Keratinocyte (primary cell): ENCODE results near the gene TMEM38A. TPM values are rescaled to one million over a fixed set of nuclear protein-coding genes. Genes with fewer than 3 reads are reported as not detected.
A peak's percentile ranks its signal among the peaks of the same experiment; 100 is the strongest.

ENCODE experiments used
- DNase-seq: peaks from one replicate; pipeline ENCODE4 v3.0.0-alpha.2; 2011; ENCODE audit warnings: low read depth, missing footprints, low spot score
- FAIRE-seq: peaks from 2 replicates; lab custom pipeline; 2011; peaks lifted over from hg19 to GRCh38; lab: Jason Lieb, UNC
- H2AFZ ChIP-seq: 2 replicates; pipeline ENCODE4 v1.6.0; 2012; ENCODE audit warnings: low read length, control low read depth, inconsistent platforms; ENCODE audit not compliant: control insufficient read depth
- H3K27ac ChIP-seq: 2 replicates; pipeline ENCODE4 v1.5.1; 2011; ENCODE audit warnings: low read length; ENCODE audit not compliant: control insufficient read depth, insufficient read depth
- H3K27me3 ChIP-seq: 3 replicates; pipeline ENCODE4 v1.6.0; 2011; ENCODE audit warnings: low read length; ENCODE audit not compliant: control insufficient read depth, insufficient read depth; ENCODE audit errors: extremely low read depth
- H3K36me3 ChIP-seq, 2 experiments: 2 replicates in 1 of 2; 3 replicates in 1 of 2; pipeline ENCODE4 v1.5.1; 2011; ENCODE audit warnings: low read length in 2 of 2, mild to moderate bottlenecking in 1 of 2; ENCODE audit not compliant: control insufficient read depth in 2 of 2, insufficient read depth in 2 of 2; ENCODE audit errors: extremely low read depth in 1 of 2
- H3K4me1 ChIP-seq: 3 replicates; pipeline ENCODE4 v1.5.1; 2011; ENCODE audit warnings: low read length; ENCODE audit not compliant: control insufficient read depth, insufficient read depth; ENCODE audit errors: extremely low read depth
- H3K4me2 ChIP-seq: 3 replicates; pipeline ENCODE4 v1.6.0; 2011; ENCODE audit warnings: low read depth, low read length; ENCODE audit not compliant: control insufficient read depth, insufficient read depth; ENCODE audit errors: extremely low read depth
- H3K4me3 ChIP-seq, 3 experiments: fragments of 200-600 bp in 1 of 3; sonication (generic) in 1 of 3; 2 replicates in 2 of 3; 3 replicates in 1 of 3; pipeline ENCODE4 v1.5.1; 2011 to 2016; ENCODE audit warnings: low read length in 3 of 3, mild to moderate bottlenecking in 3 of 3, control low read depth in 2 of 3, inconsistent platforms in 1 of 3, low read depth in 1 of 3, mixed read lengths in 1 of 3, mixed run types in 1 of 3, moderate library complexity in 1 of 3; ENCODE audit not compliant: control insufficient read depth in 2 of 3, insufficient read depth in 2 of 3; ENCODE audit errors: extremely low read depth in 1 of 3
- H3K79me2 ChIP-seq: 2 replicates; pipeline ENCODE4 v1.6.0; 2012; ENCODE audit warnings: low read length; ENCODE audit not compliant: control insufficient read depth, insufficient read depth
- H3K9ac ChIP-seq: 3 replicates; pipeline ENCODE4 v1.6.0; 2011; ENCODE audit warnings: low read length; ENCODE audit not compliant: control insufficient read depth, insufficient read depth; ENCODE audit errors: extremely low read depth
- H3K9me1 ChIP-seq: 3 replicates; pipeline ENCODE4 v1.6.0; 2011; ENCODE audit warnings: low read length; ENCODE audit not compliant: control insufficient read depth, insufficient read depth; ENCODE audit errors: extremely low read depth
- H3K9me3 ChIP-seq: 2 replicates; pipeline ENCODE4 v1.5.1; 2012; ENCODE audit warnings: low read depth, low read length; ENCODE audit not compliant: control insufficient read depth
- H4K20me1 ChIP-seq: 3 replicates; pipeline ENCODE4 v1.6.0; 2011; ENCODE audit warnings: low read length; ENCODE audit not compliant: control insufficient read depth, insufficient read depth; ENCODE audit errors: extremely low read depth
- CTCF ChIP-seq, 3 experiments: IDR thresholded peaks in 1 of 3; conservative IDR thresholded peaks in 1 of 3; optimal IDR thresholded peaks in 1 of 3; 2 replicates in 2 of 3; 3 replicates in 1 of 3; pipeline versions ENCODE3 to v1.5.1; 2011; ENCODE audit warnings: low read length in 3 of 3, mild to moderate bottlenecking in 3 of 3, moderate library complexity in 2 of 3, control low read depth in 1 of 3, inconsistent platforms in 1 of 3; ENCODE audit not compliant: insufficient read depth in 2 of 3; ENCODE audit errors: extremely low read depth in 1 of 3
- EZH2 ChIP-seq: IDR thresholded peaks from one replicate; pipeline ENCODE4 v1.6.1; 2012; ENCODE audit warnings: inconsistent platforms, mild to moderate bottlenecking, low read length, moderate library complexity
- dilution Hi-C: fragments of 300-500 bp; cut with MboI; formaldehyde crosslinking; loops from one replicate; pipeline ENCODE4 v1.7.0; 2020; ENCODE audit warnings: low sequenced_read_pairs; ENCODE audit not compliant: extremely low pct_ligation_motif_present
- polyA plus RNA-seq, 5 experiments: library from polyadenylated mRNA; depleted of rRNA in 3 of 5; stranded (reverse) in 3 of 5; stranded (forward) in 1 of 5; unstranded in 1 of 5; fragments of >200 nt; gene quantifications; 1 replicate in 1 of 5; 2 replicates in 3 of 5; 3 replicates in 1 of 5; pipeline versions ENCODE4 v1.2.1 to v1.2.3, GENCODE V29; 2011 to 2012; ENCODE audit warnings: missing spikeins in 2 of 5, low read depth in 1 of 5, low replicate concordance in 1 of 5

The TMEM38A gene
- polyA plus RNA-seq, 1 donor (not counting 4 experiments of a cell fraction or from before 2014, with no cell fraction given), result 2.5 TPM

GRCh38 chr19:16657384-16657783 is 3.6 kb upstream of the TMEM38A start:
- Histone ChIP-seq H3K9ac (no peak overlapping the region), H3K9me1 (no peaks in the 10 kb centered on the region), H3K4me3 (no peak overlapping the region), H3K4me1 (peaks cover 10% of the 10 kb centered on the region), H3K36me3 (peaks cover 33 to 39% of the 10 kb centered on the region in 2 experiments), H3K4me2 (no peak overlapping the region), H4K20me1 (peaks cover 5% of the 10 kb centered on the region), H3K27me3 (peaks cover 5% of the 10 kb centered on the region), H2AFZ (no peak overlapping the region), H3K27ac (no peak overlapping the region), H3K79me2 (peaks cover 47% of the 10 kb centered on the region), H3K9me3 (no peaks in the 10 kb centered on the region)
- dilution Hi-C loops, result no loop called here
- no peak for FAIRE-seq
- TF ChIP-seq CTCF (optimal IDR thresholded peaks at IDR 0.05 in 1 of 3, IDR thresholded peaks at IDR 0.05 in 1 of 3, conservative IDR thresholded peaks at IDR 0.05 in 1 of 3; ENCODE audit: extremely low read depth in 1 of 3, insufficient read depth in 2 of 3, low read length in 3 of 3) (no peak), EZH2 (no peak)
- no peak for DNase-seq

DNA sequence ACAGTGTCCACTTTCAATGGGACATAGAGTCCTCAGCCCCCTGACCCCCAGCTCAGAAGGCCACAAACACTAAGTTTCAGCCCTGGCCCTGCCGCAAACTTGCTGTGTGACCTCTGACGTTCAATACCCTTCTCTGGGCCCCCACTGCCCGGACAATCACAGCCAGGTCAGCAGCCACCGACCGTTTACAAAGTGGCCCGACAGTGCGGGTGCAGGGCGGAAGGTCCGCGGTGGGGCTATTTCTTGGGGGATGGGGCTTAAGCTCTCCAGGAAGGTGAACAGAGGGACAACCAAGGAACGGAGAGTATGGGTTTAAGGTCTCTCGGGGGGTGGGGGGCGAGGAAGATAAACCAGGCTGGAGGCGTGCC is 1.5 kb upstream of the TMEM38A start:
- H3K9me3 ChIP-seq, result no peaks in the 10 kb centered on the region
- no peak overlapping the region for H2AFZ ChIP-seq
- TF ChIP-seq EZH2 (no peak), CTCF (optimal IDR thresholded peaks at IDR 0.05 in 1 of 3, IDR thresholded peaks at IDR 0.05 in 1 of 3, conservative IDR thresholded peaks at IDR 0.05 in 1 of 3; ENCODE audit: extremely low read depth in 1 of 3, insufficient read depth in 2 of 3, low read length in 3 of 3) (no peak)
- H3K36me3 ChIP-seq, result peaks cover 20 to 21% of the 10 kb centered on the region in 2 experiments
- peak overlapping the region; percentile 83 for H3K27ac ChIP-seq
- peak overlapping the region; percentile 90 to 100 (median 93) for H3K4me3 ChIP-seq
- H3K9me1 ChIP-seq, result no peaks in the 10 kb centered on the region
- DNase-seq (no peak), FAIRE-seq (no peak)
- H3K79me2 ChIP-seq, result peaks cover 39% of the 10 kb centered on the region
- H3K4me2 ChIP-seq, result peak overlapping the region; percentile 100
- dilution Hi-C loops, result no loop called here
- H3K9ac ChIP-seq, result peak overlapping the region; percentile 93
- peaks cover 5% of the 10 kb centered on the region for H3K27me3 ChIP-seq
- peaks cover 10% of the 10 kb centered on the region for H3K4me1 ChIP-seq
- H4K20me1 ChIP-seq, result peaks cover 5% of the 10 kb centered on the region
